Left ventricle myocardium inferior (tissue), 1 donor: ENCODE results near the gene DLG5. TPM values are rescaled to one million over a fixed set of nuclear protein-coding genes. Genes with fewer than 3 reads are reported as not detected.

Experiments
- DNase-seq: peaks from one replicate; pipeline ENCODE4 v3.0.0-alpha.2; 2020
- H3K27ac ChIP-seq: fragments of 200-600 bp; replicated peaks from 2 replicates; pipeline ENCODE4 v1.8.0; 2021
- H3K27me3 ChIP-seq: fragments of 200-600 bp; 2 replicates; pipeline ENCODE4 v1.8.0; 2021; ENCODE audit warnings: low read depth
- H3K36me3 ChIP-seq: fragments of 200-600 bp; 2 replicates; pipeline ENCODE4 v1.8.0; 2021
- H3K4me1 ChIP-seq: fragments of 200-600 bp; 2 replicates; pipeline ENCODE4 v1.8.0; 2021
- H3K4me3 ChIP-seq: fragments of 200-600 bp; 2 replicates; pipeline ENCODE4 v1.8.0; 2021; ENCODE audit warnings: mild to moderate bottlenecking, moderate library complexity
- H3K9me3 ChIP-seq: fragments of 200-600 bp; replicated peaks from 2 replicates; pipeline ENCODE4 v1.8.0; 2021
- intact Hi-C: fragments of 100-400 bp; cut with micrococcal nuclease; formaldehyde crosslinking; loops from one replicate; pipeline ENCODE4 v1.11.0; 2022
- total RNA-seq: library from RNA; stranded (reverse); fragmentation: NEBNext Ultra II Directional; extraction: Animal tissue kit (Norgen Biotek cat#: 25700); gene quantifications from one replicate; pipeline ENCODE4 v1.2.1, GENCODE V29; 2021
- TF ChIP-seq, protein P1 (sequence below): fragments of 200-600 bp; IDR thresholded peaks from 2 replicates; pipeline ENCODE4 v1.8.0; 2021; ENCODE audit warnings: antibody characterized with exemption, mild to moderate bottlenecking, borderline replicate concordance
- donor health status: DM: no; HTN: yes; CAD: no; lungs with severe emphysema.

Gene DLG5
- total RNA-seq, 1 donor from 2014 or later, result 8.9 TPM

DNA sequence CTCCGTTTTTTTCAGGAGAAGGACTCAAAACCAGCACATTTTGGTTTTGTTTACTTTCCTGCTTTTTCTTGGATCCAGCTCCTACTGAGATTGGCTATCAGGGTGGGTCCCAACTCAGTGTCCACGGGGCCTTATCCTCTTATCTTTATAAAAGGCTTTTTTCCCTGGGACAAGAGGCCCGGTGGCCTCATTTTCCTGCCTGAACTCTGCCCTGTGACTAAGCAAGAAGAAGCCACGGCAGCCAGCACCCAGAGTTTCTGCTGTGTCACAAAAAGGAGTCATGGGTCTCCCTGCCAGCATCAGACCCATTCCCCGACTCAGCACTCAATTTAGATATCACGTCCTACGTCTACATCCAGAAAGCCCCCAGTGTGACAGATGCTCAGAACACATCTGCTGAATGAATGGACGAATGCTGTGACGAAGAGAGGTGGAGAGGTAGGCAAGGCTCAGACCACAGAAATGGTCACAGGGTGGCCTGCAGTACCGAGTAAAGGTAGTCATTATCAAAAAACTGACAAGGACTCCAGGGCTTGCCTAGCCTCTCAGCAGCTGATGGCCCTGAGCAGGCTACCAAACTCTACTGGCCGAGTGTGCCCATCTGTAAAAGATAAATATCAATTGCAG is 16.7 kb downstream of the DLG5 start:
- Histone ChIP-seq H3K4me3 (no peak overlapping the region), H3K4me1 (peaks cover 32% of the 10 kb centered on the region), H3K9me3 (no peaks in the 10 kb centered on the region), H3K27ac (no peak overlapping the region), H3K36me3 (no peaks in the 10 kb centered on the region), H3K27me3 (no peaks in the 10 kb centered on the region)
- DNase-seq, result no peak
- intact Hi-C loops, result no loop called here
- TF ChIP-seq, protein P1, sequence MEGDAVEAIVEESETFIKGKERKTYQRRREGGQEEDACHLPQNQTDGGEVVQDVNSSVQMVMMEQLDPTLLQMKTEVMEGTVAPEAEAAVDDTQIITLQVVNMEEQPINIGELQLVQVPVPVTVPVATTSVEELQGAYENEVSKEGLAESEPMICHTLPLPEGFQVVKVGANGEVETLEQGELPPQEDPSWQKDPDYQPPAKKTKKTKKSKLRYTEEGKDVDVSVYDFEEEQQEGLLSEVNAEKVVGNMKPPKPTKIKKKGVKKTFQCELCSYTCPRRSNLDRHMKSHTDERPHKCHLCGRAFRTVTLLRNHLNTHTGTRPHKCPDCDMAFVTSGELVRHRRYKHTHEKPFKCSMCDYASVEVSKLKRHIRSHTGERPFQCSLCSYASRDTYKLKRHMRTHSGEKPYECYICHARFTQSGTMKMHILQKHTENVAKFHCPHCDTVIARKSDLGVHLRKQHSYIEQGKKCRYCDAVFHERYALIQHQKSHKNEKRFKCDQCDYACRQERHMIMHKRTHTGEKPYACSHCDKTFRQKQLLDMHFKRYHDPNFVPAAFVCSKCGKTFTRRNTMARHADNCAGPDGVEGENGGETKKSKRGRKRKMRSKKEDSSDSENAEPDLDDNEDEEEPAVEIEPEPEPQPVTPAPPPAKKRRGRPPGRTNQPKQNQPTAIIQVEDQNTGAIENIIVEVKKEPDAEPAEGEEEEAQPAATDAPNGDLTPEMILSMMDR, result no peak

DNA sequence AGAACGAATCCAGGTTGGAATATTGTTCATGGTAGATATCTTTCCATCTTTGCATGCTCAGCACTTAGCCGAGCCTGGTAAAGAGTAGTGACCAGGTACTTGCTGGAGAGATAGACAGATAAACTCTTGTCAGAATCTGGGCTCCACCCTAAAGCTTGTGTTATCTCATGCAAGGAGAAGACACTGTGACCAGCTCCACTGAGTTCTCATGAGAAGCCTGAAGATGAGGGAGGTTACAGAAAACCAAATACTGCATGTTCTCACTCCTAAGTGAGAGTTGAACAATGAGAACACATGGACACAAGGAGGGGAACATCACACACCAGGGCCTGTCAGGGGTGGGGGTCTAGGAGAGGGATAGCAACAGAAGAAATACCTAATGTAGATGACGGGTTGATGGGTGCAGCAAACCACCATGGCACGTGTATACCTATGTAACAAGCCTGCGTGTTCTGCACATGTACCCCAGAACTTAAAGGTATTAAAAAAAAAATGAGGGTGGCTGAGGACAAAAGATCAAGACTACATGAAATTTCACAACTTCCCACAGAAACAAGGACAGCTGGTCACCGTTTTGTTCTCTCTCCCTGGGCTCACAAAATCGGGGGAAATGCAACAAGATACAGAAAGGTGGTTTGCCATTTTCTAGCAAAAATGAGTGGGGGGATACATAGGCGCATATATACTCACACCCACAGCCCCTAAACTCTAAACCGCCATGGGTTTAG is 17.4 kb downstream of the DLG5 start:
- no peak for DNase-seq
- no peak overlapping the region for H3K27ac ChIP-seq
- H3K4me1 ChIP-seq, result peaks cover 32% of the 10 kb centered on the region
- H3K36me3 ChIP-seq, result no peaks in the 10 kb centered on the region
- no peak overlapping the region for H3K4me3 ChIP-seq
- intact Hi-C loops, result no loop called here
- TF ChIP-seq, protein P1, result no peak
- no peaks in the 10 kb centered on the region for H3K9me3 ChIP-seq
- no peaks in the 10 kb centered on the region for H3K27me3 ChIP-seq

DNA sequence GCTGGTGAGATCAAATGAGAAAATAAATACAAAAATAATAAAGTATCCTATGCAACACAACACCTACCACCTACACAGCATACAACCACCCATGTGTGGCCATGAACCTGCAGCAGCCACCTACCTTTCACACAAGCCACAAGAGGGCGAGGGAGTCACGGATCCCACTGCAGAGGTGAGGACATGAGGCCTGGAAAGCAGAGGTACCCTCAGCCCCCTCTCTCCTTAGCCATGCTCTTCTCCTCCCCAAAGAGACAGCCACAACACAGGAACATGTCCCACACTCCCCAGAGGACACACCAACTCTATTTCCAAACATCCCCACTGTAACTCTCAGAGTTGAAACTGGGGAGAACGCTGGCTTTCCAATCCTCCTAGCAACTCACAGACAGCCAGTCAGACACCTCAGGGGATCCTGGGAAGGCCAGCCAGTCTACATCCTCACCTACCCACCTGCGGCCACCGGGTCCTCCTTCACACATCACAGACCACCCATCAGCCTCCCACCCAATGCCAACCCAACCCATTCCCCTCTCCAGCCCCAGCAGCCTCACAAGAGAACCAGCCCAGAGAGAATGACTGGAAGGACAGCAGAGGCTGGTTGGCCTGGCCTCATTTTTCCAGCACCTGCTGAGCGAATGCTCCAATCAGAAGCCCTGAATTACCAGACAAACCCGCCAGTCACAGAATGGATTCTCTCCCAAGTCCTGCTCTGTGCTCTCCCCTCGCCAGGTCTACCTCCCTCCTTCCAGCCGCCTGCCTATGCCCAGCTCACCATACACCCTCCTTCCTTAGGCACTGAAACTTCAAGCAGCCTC is 18.4 kb downstream of the DLG5 start:
- intact Hi-C loops, result no loop called here
- Histone ChIP-seq H3K27me3 (no peaks in the 10 kb centered on the region), H3K9me3 (no peaks in the 10 kb centered on the region), H3K4me1 (peaks cover 32% of the 10 kb centered on the region), H3K27ac (no peak overlapping the region), H3K36me3 (no peaks in the 10 kb centered on the region), H3K4me3 (no peak overlapping the region)
- TF ChIP-seq, protein P1, result no peak
- no peak for DNase-seq

DNA sequence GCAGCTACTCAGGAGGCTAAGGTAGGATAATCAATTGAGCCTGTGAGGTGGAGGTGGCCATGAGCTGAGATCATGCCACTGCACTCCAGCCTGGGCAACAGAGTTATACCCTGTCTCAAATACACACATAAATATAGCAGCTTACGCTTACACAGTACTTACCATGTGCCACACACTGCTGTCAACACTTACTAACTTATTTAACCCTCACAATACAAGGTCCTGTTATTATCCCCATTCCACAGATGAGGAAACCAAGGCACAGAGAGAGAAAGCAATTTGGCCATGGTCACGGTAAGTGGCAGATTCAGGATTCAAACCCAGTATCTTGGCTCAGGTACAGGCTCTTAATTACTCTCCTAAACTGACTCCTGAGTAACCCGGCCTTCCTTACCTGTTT is 19.1 kb downstream of the DLG5 start:
- intact Hi-C loops, result no loop called here
- TF ChIP-seq, protein P1, result no peak
- peaks cover 32% of the 10 kb centered on the region for H3K4me1 ChIP-seq

DNA sequence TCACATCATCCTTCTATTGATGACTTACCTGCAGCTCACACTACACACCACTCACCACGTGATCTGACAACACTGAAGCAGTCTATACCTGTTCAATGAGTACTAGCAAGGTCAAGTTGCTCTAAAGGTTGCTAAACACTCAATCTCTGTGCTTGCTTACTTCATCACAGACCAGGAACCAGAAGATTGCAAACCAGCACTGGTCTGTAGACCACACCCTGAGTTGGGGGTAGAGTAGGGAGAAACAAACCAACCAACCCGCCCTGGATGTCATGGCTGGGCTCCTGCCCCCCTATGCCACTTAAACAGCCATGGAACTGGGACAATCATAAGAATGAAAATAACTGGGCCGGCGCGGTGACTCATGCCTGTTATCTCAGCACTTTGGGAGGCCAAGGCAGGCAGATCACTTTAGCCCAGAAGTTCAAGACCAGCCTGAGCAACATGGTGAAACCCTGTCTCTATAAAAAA is 19.6 kb downstream of the DLG5 start:
- no peak overlapping the region for H3K4me3 ChIP-seq
- peaks cover 33% of the 10 kb centered on the region for H3K4me1 ChIP-seq
- H3K27me3 ChIP-seq, result no peaks in the 10 kb centered on the region
- intact Hi-C loops, result no loop called here
- no peak overlapping the region for H3K27ac ChIP-seq
- no peaks in the 10 kb centered on the region for H3K36me3 ChIP-seq
- DNase-seq, result no peak
- TF ChIP-seq, protein P1, result no peak
- no peaks in the 10 kb centered on the region for H3K9me3 ChIP-seq

More for the DNA sequence above, 19.1 kb downstream of the DLG5 start:
- Histone ChIP-seq H3K27me3 (no peaks in the 10 kb centered on the region), H3K4me3 (no peak overlapping the region), H3K9me3 (no peaks in the 10 kb centered on the region), H3K36me3 (no peaks in the 10 kb centered on the region), H3K27ac (no peak overlapping the region)
- no peak for DNase-seq
